ENCODE data around the gene CALHM3.
A peak's percentile ranks its signal among the peaks of the same experiment; 100 is the strongest.

The CALHM3 gene

GRCh38 chr10:103459615-103460014 is 19.4 kb downstream of the CALHM3 start:
- no peak overlapping the region for H2BK5ac ChIP-seq (ENCODE audit: low read depth, low read length, poor library complexity, severe bottlenecking)
- no peak overlapping the region for H4K8ac ChIP-seq (ENCODE audit: low read length)
- no peak overlapping the region for H3K27ac ChIP-seq (ENCODE audit: low read length, poor library complexity, severe bottlenecking)
- no peak overlapping the region for H3K9ac ChIP-seq (ENCODE audit: low read length)
- H3K4me3 ChIP-seq (ENCODE audit: insufficient read depth in 1 of 2, low read depth in 1 of 2, low read length in 2 of 2), result no peak overlapping the region
- H2BK15ac ChIP-seq (ENCODE audit: low read depth, poor library complexity, severe bottlenecking), result no peak overlapping the region
- no peak overlapping the region for H2AK5ac ChIP-seq (ENCODE audit: low read length, severe bottlenecking)
- DNase-seq, result no peak
- H3K36me3 ChIP-seq (ENCODE audit: control insufficient read depth in 1 of 2, insufficient read depth in 2 of 2, low read depth in 1 of 2, low read length in 2 of 2), result no peaks in the 10 kb centered on the region
- H3K9me3 ChIP-seq (ENCODE audit: control insufficient read depth, low read length), result no peaks in the 10 kb centered on the region
- no peak overlapping the region for H3K4ac ChIP-seq (ENCODE audit: low read depth in 1 of 2, low read length in 2 of 2)
- peaks cover 2% of the 10 kb centered on the region for H3K4me1 ChIP-seq (ENCODE audit: control insufficient read depth, insufficient read depth, low read depth, low read length)
- H3K4me2 ChIP-seq (ENCODE audit: low read length, poor library complexity, severe bottlenecking), result no peak overlapping the region
- no peak overlapping the region for H2BK120ac ChIP-seq (ENCODE audit: low read depth, low read length)
- H3K27me3 ChIP-seq (ENCODE audit: control insufficient read depth in 1 of 2, insufficient read depth in 1 of 2, low read length in 2 of 2), result peaks cover 0 to 14% of the 10 kb centered on the region in 2 experiments
- WGBS, result 69% methylated on average over 4 of the region's 4 CpGs
- H3K23ac ChIP-seq (ENCODE audit: low read length in 2 of 2), result no peak overlapping the region
- H3K18ac ChIP-seq (ENCODE audit: low read depth in 1 of 2, low read length in 2 of 2), result no peak overlapping the region
- no peak overlapping the region for H4K91ac ChIP-seq (ENCODE audit: low read length)
- no peak overlapping the region for H2AFZ ChIP-seq (ENCODE audit: low read depth, low read length)
- H2BK12ac ChIP-seq (ENCODE audit: low read length in 2 of 2), result no peak overlapping the region
- no peak overlapping the region for H3K14ac ChIP-seq (ENCODE audit: low read length in 2 of 2)
- H3K79me1 ChIP-seq (replicated peaks; ENCODE audit: low read length, poor library complexity, severe bottlenecking), result no peaks in the 10 kb centered on the region

GRCh38 chr10:103458720-103459119 is 20.3 kb downstream of the CALHM3 start, which contains the start of gene CALHM1:
Gene CALHM1 (minus strand): TSS chr10:103458900. CDS start chr10:103458751, 149 bp downstream.
- no peak within 1 kb of the TSS for H2BK12ac ChIP-seq (ENCODE audit: low read length in 2 of 2)
- H3K9me3 ChIP-seq (ENCODE audit: control insufficient read depth, low read length), result no peaks in the 10 kb centered on the region
- H3K23ac ChIP-seq (ENCODE audit: low read length in 2 of 2), result no peak within 1 kb of the TSS
- H3K4me2 ChIP-seq (ENCODE audit: low read length, poor library complexity, severe bottlenecking), result no peak within 1 kb of the TSS
- H3K18ac ChIP-seq (ENCODE audit: low read depth in 1 of 2, low read length in 2 of 2), result no peak within 1 kb of the TSS
- H3K14ac ChIP-seq (ENCODE audit: low read length in 2 of 2), result peak within 1 kb of the TSS in 1 of 2 experiments; percentile 31
- no peak within 1 kb of the TSS for H3K4ac ChIP-seq (ENCODE audit: low read depth in 1 of 2, low read length in 2 of 2)
- H2BK120ac ChIP-seq (ENCODE audit: low read depth, low read length), result no peak within 1 kb of the TSS
- H3K4me1 ChIP-seq (ENCODE audit: control insufficient read depth, insufficient read depth, low read depth, low read length), result peaks cover 2% of the 10 kb centered on the region
- H2BK5ac ChIP-seq (ENCODE audit: low read depth, low read length, poor library complexity, severe bottlenecking), result no peak within 1 kb of the TSS
- peak within 1 kb of the TSS; percentile 40 for H4K91ac ChIP-seq (ENCODE audit: low read length)
- no peak for DNase-seq
- no peaks in the 10 kb centered on the region for H3K36me3 ChIP-seq (ENCODE audit: control insufficient read depth in 1 of 2, insufficient read depth in 2 of 2, low read depth in 1 of 2, low read length in 2 of 2)
- H2AFZ ChIP-seq (ENCODE audit: low read depth, low read length), result no peak within 1 kb of the TSS
- H3K27me3 ChIP-seq (ENCODE audit: control insufficient read depth in 1 of 2, insufficient read depth in 1 of 2, low read length in 2 of 2), result peaks cover 0 to 14% of the 10 kb centered on the region in 2 experiments
- no peak within 1 kb of the TSS for H2BK15ac ChIP-seq (ENCODE audit: low read depth, poor library complexity, severe bottlenecking)
- no peak within 1 kb of the TSS for H3K9ac ChIP-seq (ENCODE audit: low read length)
- H3K79me1 ChIP-seq (replicated peaks; ENCODE audit: low read length, poor library complexity, severe bottlenecking), result no peaks in the 10 kb centered on the region
- no peak within 1 kb of the TSS for H2AK5ac ChIP-seq (ENCODE audit: low read length, severe bottlenecking)
- 64% methylated on average over 8 of the region's 9 CpGs for WGBS
- no peak within 1 kb of the TSS for H3K4me3 ChIP-seq (ENCODE audit: insufficient read depth in 1 of 2, low read depth in 1 of 2, low read length in 2 of 2)
- H3K27ac ChIP-seq (ENCODE audit: low read length, poor library complexity, severe bottlenecking), result no peak within 1 kb of the TSS
- no peak within 1 kb of the TSS for H4K8ac ChIP-seq (ENCODE audit: low read length)

- H3K14ac ChIP-seq (ENCODE audit: low read length in 2 of 2), result peak overlapping the region in 1 of 2 experiments; percentile 31
- no peak overlapping the region for H2BK12ac ChIP-seq (ENCODE audit: low read length in 2 of 2)
Measured at GRCh38 chr10:103457896-103458583, 21.0 kb downstream of the CALHM3 start.

GRCh38 chr10:103457176-103457712 is 21.8 kb downstream of the CALHM3 start:
- H4K91ac ChIP-seq (ENCODE audit: low read length), result no peak overlapping the region
- H2AK5ac ChIP-seq (ENCODE audit: low read length, severe bottlenecking), result no peak overlapping the region
- no peak for DNase-seq
- no peak overlapping the region for H3K4ac ChIP-seq (ENCODE audit: low read depth in 1 of 2, low read length in 2 of 2)
- H3K27ac ChIP-seq (ENCODE audit: low read length, poor library complexity, severe bottlenecking), result no peak overlapping the region
- H2BK15ac ChIP-seq (ENCODE audit: low read depth, poor library complexity, severe bottlenecking), result no peak overlapping the region
- H3K9me3 ChIP-seq (ENCODE audit: control insufficient read depth, low read length), result no peaks in the 10 kb centered on the region
- WGBS, result 76% methylated on average over 7 of the region's 8 CpGs
- H2BK12ac ChIP-seq (ENCODE audit: low read length in 2 of 2), result no peak overlapping the region
- no peak overlapping the region for H3K9ac ChIP-seq (ENCODE audit: low read length)
- H3K23ac ChIP-seq (ENCODE audit: low read length in 2 of 2), result no peak overlapping the region
- no peaks in the 10 kb centered on the region for H3K36me3 ChIP-seq (ENCODE audit: control insufficient read depth in 1 of 2, insufficient read depth in 2 of 2, low read depth in 1 of 2, low read length in 2 of 2)
- H3K4me3 ChIP-seq (ENCODE audit: insufficient read depth in 1 of 2, low read depth in 1 of 2, low read length in 2 of 2), result no peak overlapping the region
- H3K4me1 ChIP-seq (ENCODE audit: control insufficient read depth, insufficient read depth, low read depth, low read length), result peaks cover 3% of the 10 kb centered on the region
- H3K4me2 ChIP-seq (ENCODE audit: low read length, poor library complexity, severe bottlenecking), result no peak overlapping the region
- H3K14ac ChIP-seq (ENCODE audit: low read length in 2 of 2), result no peak overlapping the region
- H3K79me1 ChIP-seq (replicated peaks; ENCODE audit: low read length, poor library complexity, severe bottlenecking), result no peaks in the 10 kb centered on the region
- H3K18ac ChIP-seq (ENCODE audit: low read depth in 1 of 2, low read length in 2 of 2), result no peak overlapping the region
- no peak overlapping the region for H2BK120ac ChIP-seq (ENCODE audit: low read depth, low read length)
- H2BK5ac ChIP-seq (ENCODE audit: low read depth, low read length, poor library complexity, severe bottlenecking), result no peak overlapping the region
- H4K8ac ChIP-seq (ENCODE audit: low read length), result no peak overlapping the region
- peaks cover 0 to 14% of the 10 kb centered on the region in 2 experiments for H3K27me3 ChIP-seq (ENCODE audit: control insufficient read depth in 1 of 2, insufficient read depth in 1 of 2, low read length in 2 of 2)
- no peak overlapping the region for H2AFZ ChIP-seq (ENCODE audit: low read depth, low read length)

More at GRCh38 chr10:103457896-103458583, 21.0 kb downstream of the CALHM3 start:
- H4K8ac ChIP-seq (ENCODE audit: low read length), result no peak overlapping the region
- H3K4me3 ChIP-seq (ENCODE audit: insufficient read depth in 1 of 2, low read depth in 1 of 2, low read length in 2 of 2), result no peak overlapping the region
- H3K18ac ChIP-seq (ENCODE audit: low read depth in 1 of 2, low read length in 2 of 2), result no peak overlapping the region
- no peaks in the 10 kb centered on the region for H3K36me3 ChIP-seq (ENCODE audit: control insufficient read depth in 1 of 2, insufficient read depth in 2 of 2, low read depth in 1 of 2, low read length in 2 of 2)
- H2BK5ac ChIP-seq (ENCODE audit: low read depth, low read length, poor library complexity, severe bottlenecking), result no peak overlapping the region
- H3K9me3 ChIP-seq (ENCODE audit: control insufficient read depth, low read length), result no peaks in the 10 kb centered on the region
- H3K9ac ChIP-seq (ENCODE audit: low read length), result no peak overlapping the region
- WGBS, result 94% methylated on average over 39 of the region's 39 CpGs
- no peak overlapping the region for H2AFZ ChIP-seq (ENCODE audit: low read depth, low read length)
- H2AK5ac ChIP-seq (ENCODE audit: low read length, severe bottlenecking), result no peak overlapping the region
- H3K4ac ChIP-seq (ENCODE audit: low read depth in 1 of 2, low read length in 2 of 2), result no peak overlapping the region
- peaks cover 2% of the 10 kb centered on the region for H3K4me1 ChIP-seq (ENCODE audit: control insufficient read depth, insufficient read depth, low read depth, low read length)
- H3K27ac ChIP-seq (ENCODE audit: low read length, poor library complexity, severe bottlenecking), result no peak overlapping the region
- H4K91ac ChIP-seq (ENCODE audit: low read length), result peak overlapping the region; percentile 9
- no peak overlapping the region for H3K4me2 ChIP-seq (ENCODE audit: low read length, poor library complexity, severe bottlenecking)
- H2BK120ac ChIP-seq (ENCODE audit: low read depth, low read length), result no peak overlapping the region
- H3K79me1 ChIP-seq (replicated peaks; ENCODE audit: low read length, poor library complexity, severe bottlenecking), result no peaks in the 10 kb centered on the region
- peaks cover 0 to 14% of the 10 kb centered on the region in 2 experiments for H3K27me3 ChIP-seq (ENCODE audit: control insufficient read depth in 1 of 2, insufficient read depth in 1 of 2, low read length in 2 of 2)
- H3K23ac ChIP-seq (ENCODE audit: low read length in 2 of 2), result no peak overlapping the region
- no peak overlapping the region for H2BK15ac ChIP-seq (ENCODE audit: low read depth, poor library complexity, severe bottlenecking)
- DNase-seq, result no peak
